Endothelial cell (in vitro differentiated cells): Measurements from ENCODE around the gene CFAP410. TPM values are rescaled to one million over a fixed set of nuclear protein-coding genes. Genes with fewer than 3 reads are reported as not detected.

ENCODE experiments used
- DNase-seq: peaks from one replicate; pipeline ENCODE4 v3.0.0; 2021; ENCODE audit warnings: low spot score
- H3K27ac Mint-ChIP-seq: one replicate; pipeline ENCODE4 v1.8.0; 2021; ENCODE audit warnings: mixed read lengths, inconsistent platforms; ENCODE audit not compliant: unreplicated experiment
- H3K27me3 Mint-ChIP-seq: one replicate; pipeline ENCODE4 v1.8.0; 2021; ENCODE audit warnings: mild to moderate bottlenecking, moderate library complexity, mixed read lengths, inconsistent platforms; ENCODE audit not compliant: unreplicated experiment
- H3K36me3 Mint-ChIP-seq: one replicate; pipeline ENCODE4 v1.8.0; 2021; ENCODE audit warnings: mild to moderate bottlenecking, low read depth, mixed read lengths, inconsistent platforms; ENCODE audit not compliant: unreplicated experiment
- H3K4me1 Mint-ChIP-seq: one replicate; pipeline ENCODE4 v1.8.0; 2021; ENCODE audit warnings: mild to moderate bottlenecking, mixed read lengths, inconsistent platforms; ENCODE audit not compliant: unreplicated experiment
- H3K4me3 Mint-ChIP-seq: one replicate; pipeline ENCODE4 v1.8.0; 2021; ENCODE audit warnings: mild to moderate bottlenecking, mixed read lengths, inconsistent platforms; ENCODE audit not compliant: unreplicated experiment
- H3K9me3 Mint-ChIP-seq: one replicate; pipeline ENCODE4 v1.8.0; 2021; ENCODE audit warnings: mixed read lengths, inconsistent platforms; ENCODE audit not compliant: unreplicated experiment
- CTCF ChIP-seq: fragments of 200-600 bp; sonication (generic); IDR thresholded peaks from one replicate; pipeline ENCODE4 v1.5.0; 2021; ENCODE audit warnings: antibody characterized with exemption; ENCODE audit not compliant: unreplicated experiment
- total RNA-seq: library from RNA; stranded (reverse); fragmentation: NEBNext Ultra II Directional; extraction: Animal tissue kit (Norgen Biotek cat#: 25700); gene quantifications from one replicate; pipeline ENCODE4 v1.2.1, GENCODE V29; 2021; ENCODE audit not compliant: unreplicated experiment

CFAP410 gene
- total RNA-seq, 1 donor from 2014 or later: 12.2 TPM

DNA sequence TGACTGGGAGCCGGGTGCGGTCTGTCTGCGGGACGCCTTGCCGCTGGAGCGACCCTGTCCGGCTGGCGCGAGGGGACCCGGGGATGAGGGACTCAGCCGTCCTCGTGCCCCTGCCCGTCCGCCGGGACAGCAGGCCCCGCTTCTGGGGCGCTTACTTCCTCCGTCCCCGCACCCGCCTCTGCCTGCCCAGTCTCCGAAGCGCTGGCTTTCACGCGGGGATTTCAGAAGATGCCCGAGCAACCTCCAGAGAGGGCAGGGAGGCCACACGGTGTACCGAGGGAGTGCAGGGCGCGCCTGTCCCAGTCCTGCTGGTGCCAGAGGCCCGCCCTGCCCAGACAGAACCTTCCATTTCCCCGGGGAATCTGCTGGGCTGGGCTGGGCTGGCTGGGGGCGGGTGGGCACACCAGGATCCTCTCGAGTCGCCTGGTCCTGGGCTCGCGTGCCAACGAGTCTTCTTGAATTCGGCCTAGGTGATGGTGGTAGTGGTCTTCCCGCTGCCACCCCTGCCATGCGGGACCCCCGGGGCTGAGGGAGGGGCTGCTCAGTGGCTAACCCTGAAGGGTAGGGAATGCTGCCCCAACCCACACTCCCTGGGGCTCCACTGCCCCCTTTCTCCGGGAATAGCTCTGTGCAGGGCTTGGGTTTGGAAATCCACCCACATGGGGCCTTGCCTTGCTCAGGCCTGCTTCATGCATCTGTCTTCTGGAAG is 11.7 kb upstream of the CFAP410 start:
- H3K9me3 Mint-ChIP-seq: no peaks in the 10 kb centered on the region
- DNase-seq: no peak
- H3K36me3 Mint-ChIP-seq: no peaks in the 10 kb centered on the region
- H3K4me1 Mint-ChIP-seq: no peaks in the 10 kb centered on the region
- H3K4me3 Mint-ChIP-seq: no peak overlapping the region
- no peak for TF ChIP-seq CTCF
- H3K27ac Mint-ChIP-seq: no peak overlapping the region
- peaks cover 8% of the 10 kb centered on the region for H3K27me3 Mint-ChIP-seq

- TF ChIP-seq CTCF: no peak
- Mint-ChIP-seq H3K4me3 (no peak overlapping the region), H3K36me3 (no peaks in the 10 kb centered on the region), H3K27me3 (peaks cover 8% of the 10 kb centered on the region), H3K4me1 (no peaks in the 10 kb centered on the region), H3K27ac (no peak overlapping the region), H3K9me3 (no peaks in the 10 kb centered on the region)
- no peak for DNase-seq
These were observed 10.9 kb upstream of the CFAP410 start for GRCh38 chr21:44349847-44350772.

DNA sequence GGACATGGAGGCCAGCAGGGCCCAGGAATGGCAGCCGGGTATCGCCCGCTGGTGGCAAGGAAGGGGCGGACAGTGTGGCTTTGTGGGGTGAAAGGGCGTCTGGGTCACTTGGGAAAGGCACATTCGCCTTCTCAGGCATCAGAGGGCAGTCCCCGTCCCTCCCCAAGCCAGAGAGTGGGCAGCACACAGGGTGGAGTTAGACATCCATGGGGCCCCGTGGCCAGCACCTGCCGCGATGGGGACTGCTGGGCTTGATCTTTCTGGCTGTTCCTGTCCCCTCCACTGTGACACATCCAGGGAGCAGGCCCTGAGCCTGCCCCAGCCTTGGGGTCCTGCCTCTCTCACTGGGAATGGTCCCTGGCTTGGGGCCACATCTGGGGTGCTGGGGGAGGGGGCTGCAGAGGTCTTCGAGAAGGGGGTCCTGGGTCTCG is 10.2 kb upstream of the CFAP410 start:
- Mint-ChIP-seq H3K4me1 (no peaks in the 10 kb centered on the region), H3K27ac (no peak overlapping the region), H3K9me3 (no peaks in the 10 kb centered on the region), H3K4me3 (no peak overlapping the region), H3K36me3 (no peaks in the 10 kb centered on the region), H3K27me3 (peaks cover 8% of the 10 kb centered on the region)
- no peak for TF ChIP-seq CTCF
- no peak for DNase-seq

DNA sequence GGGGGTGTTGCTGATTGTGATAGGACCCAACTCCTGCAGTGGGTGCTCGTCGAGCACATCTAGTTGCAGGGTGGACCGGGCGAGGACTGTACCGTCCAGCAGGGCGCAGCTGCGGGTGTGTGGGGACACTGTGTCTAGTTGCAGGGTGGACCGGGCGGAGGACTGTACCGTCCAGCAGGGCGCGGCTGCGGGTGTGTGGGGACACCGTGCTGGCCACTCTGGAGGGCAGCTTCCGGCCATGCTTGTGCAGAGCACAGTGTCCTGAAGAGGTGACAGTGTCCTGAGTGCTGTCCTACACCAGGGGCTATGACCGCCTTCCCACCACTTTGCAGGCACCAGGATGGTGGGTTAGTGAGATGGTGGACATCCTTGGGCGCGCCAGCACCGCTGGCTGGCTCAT is 9.7 kb upstream of the CFAP410 start:
- Mint-ChIP-seq H3K4me1 (no peaks in the 10 kb centered on the region), H3K36me3 (no peaks in the 10 kb centered on the region), H3K27ac (no peak overlapping the region), H3K9me3 (no peaks in the 10 kb centered on the region), H3K27me3 (peaks cover 8% of the 10 kb centered on the region), H3K4me3 (no peak overlapping the region)
- no peak for TF ChIP-seq CTCF
- DNase-seq: no peak
